NB4 (cell line): Measurements from ENCODE around the gene EPB41L2.

Source experiments
- MYC ChIP-seq: IDR thresholded peaks from 2 replicates; pipeline ENCODE4 v1.6.1; 2011; ENCODE audit warnings: low read depth, low read length
- POLR2A ChIP-seq: IDR thresholded peaks from 2 replicates; pipeline ENCODE4 v1.6.1; 2011; ENCODE audit warnings: mild to moderate bottlenecking; ENCODE audit not compliant: insufficient read length; ENCODE audit errors: extremely low read depth
- TF ChIP-seq, protein P1 (sequence below): IDR thresholded peaks from one replicate; pipeline ENCODE4 v1.5.1; 2012; ENCODE audit warnings: low read depth, low read length
- TF ChIP-seq, protein P2 (sequence below): IDR thresholded peaks from 2 replicates; pipeline ENCODE4 v1.6.1; 2011; ENCODE audit warnings: low read depth, low read length

DNA sequence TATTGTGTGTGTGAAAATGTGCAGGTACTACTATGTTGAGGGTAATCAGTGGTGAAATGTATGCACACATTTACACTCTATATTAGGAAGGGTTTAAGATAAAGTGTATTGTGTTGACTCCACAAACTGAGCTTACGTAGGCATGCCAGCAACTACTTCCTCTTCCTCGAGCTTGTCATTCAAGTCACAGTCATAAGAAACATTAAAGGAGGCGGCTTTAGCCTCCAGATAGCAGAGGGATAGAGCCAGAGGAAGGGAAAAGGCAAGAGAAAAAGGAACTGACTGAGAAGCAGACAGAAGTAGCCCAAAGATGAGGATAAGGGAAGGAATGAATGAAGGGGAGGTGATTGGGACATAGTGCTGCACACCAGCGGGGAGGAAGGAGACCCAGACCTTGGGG is 180.7 kb downstream of the EPB41L2 start:
- TF ChIP-seq, protein P1, sequence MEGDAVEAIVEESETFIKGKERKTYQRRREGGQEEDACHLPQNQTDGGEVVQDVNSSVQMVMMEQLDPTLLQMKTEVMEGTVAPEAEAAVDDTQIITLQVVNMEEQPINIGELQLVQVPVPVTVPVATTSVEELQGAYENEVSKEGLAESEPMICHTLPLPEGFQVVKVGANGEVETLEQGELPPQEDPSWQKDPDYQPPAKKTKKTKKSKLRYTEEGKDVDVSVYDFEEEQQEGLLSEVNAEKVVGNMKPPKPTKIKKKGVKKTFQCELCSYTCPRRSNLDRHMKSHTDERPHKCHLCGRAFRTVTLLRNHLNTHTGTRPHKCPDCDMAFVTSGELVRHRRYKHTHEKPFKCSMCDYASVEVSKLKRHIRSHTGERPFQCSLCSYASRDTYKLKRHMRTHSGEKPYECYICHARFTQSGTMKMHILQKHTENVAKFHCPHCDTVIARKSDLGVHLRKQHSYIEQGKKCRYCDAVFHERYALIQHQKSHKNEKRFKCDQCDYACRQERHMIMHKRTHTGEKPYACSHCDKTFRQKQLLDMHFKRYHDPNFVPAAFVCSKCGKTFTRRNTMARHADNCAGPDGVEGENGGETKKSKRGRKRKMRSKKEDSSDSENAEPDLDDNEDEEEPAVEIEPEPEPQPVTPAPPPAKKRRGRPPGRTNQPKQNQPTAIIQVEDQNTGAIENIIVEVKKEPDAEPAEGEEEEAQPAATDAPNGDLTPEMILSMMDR: no peak
- TF ChIP-seq POLR2A: no peak
- TF ChIP-seq, protein P2, sequence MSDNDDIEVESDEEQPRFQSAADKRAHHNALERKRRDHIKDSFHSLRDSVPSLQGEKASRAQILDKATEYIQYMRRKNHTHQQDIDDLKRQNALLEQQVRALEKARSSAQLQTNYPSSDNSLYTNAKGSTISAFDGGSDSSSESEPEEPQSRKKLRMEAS: no peak
- TF ChIP-seq MYC: no peak
